ENCODE measurements around the gene KLRB1. TPM values are rescaled to one million over a fixed set of nuclear protein-coding genes. Genes with fewer than 3 reads are reported as not detected.
"Not testable (repeated sequence)": the region's sequence is repeated elsewhere in the genome, so short reads cannot be mapped to it uniquely, and the experiment has no call there.

The KLRB1 gene
- total and polyA plus RNA-seq, 2 experiments from 2014 or later = not detected

- Histone ChIP-seq H3F3A (ENCODE audit: insufficient read depth) (no peaks in the 10 kb centered on the region), H3K27me3 (replicated peaks; ENCODE audit: insufficient read depth) (0 out of 2 replicates have a peak, but pooled peaks cover 7% of the 10 kb centered on the region), H3K9me3 (ENCODE audit: low read depth) (no peaks in the 10 kb centered on the region), H3K4me3 (no peak overlapping the region), H4K20me1 (ENCODE audit: insufficient read depth) (no peaks in the 10 kb centered on the region), H3K27ac (no peak overlapping the region), H3K4me2 (ENCODE audit: unreplicated experiment) (no peak overlapping the region), H3K36me3 (ENCODE audit: low read depth) (no peaks in the 10 kb centered on the region), H3K79me2 (ENCODE audit: insufficient read depth) (no peaks in the 10 kb centered on the region), H2AFZ (no peak overlapping the region), H3K9ac (no peak overlapping the region), H3K4me1 (ENCODE audit: insufficient read depth) (no peaks in the 10 kb centered on the region), H3K9me2 (ENCODE audit: insufficient read depth) (no peaks in the 10 kb centered on the region)
- WGBS, 2 experiments (ENCODE audit: low coverage in 1 of 2, low lambda C conversion rate in 2 of 2, missing lambda C conversion rate in 2 of 2) = 51 to 57% methylated on average over 6 of the region's 6 CpGs
- in situ Hi-C loops (cut with MboI) = no loop called here
- TF ChIP-seq EZH2phosphoT487 (IDR thresholded peaks at IDR 0.05; ENCODE audit: insufficient read depth, low read depth) = no peak
- TF ChIP-seq EZH2 (IDR thresholded peaks at IDR 0.05; ENCODE audit: insufficient read depth, poor library complexity, severe bottlenecking) = no peak
- DNase-seq = no peak
Observed at GRCh38 chr12:9617124-9617523, 9.4 kb upstream of the KLRB1 start.

- Histone ChIP-seq H3K9me2 (ENCODE audit: insufficient read depth) (no peaks in the 10 kb centered on the region), H3K27ac (no peak overlapping the region), H3K36me3 (ENCODE audit: low read depth) (no peaks in the 10 kb centered on the region), H2AFZ (no peak overlapping the region), H3K9me3 (ENCODE audit: low read depth) (no peaks in the 10 kb centered on the region), H3K9ac (no peak overlapping the region), H3K4me2 (ENCODE audit: unreplicated experiment) (no peak overlapping the region), H4K20me1 (ENCODE audit: insufficient read depth) (no peaks in the 10 kb centered on the region), H3F3A (ENCODE audit: insufficient read depth) (no peaks in the 10 kb centered on the region), H3K4me1 (ENCODE audit: insufficient read depth) (no peaks in the 10 kb centered on the region), H3K79me2 (ENCODE audit: insufficient read depth) (no peaks in the 10 kb centered on the region), H3K27me3 (replicated peaks; ENCODE audit: insufficient read depth) (0 out of 2 replicates have a peak, but pooled peaks cover 7% of the 10 kb centered on the region), H3K4me3 (no peak overlapping the region)
- DNase-seq = no peak
- in situ Hi-C loops (cut with MboI) = no loop called here
- 41 to 42% methylated on average over 5 of the region's 5 CpGs for WGBS, 2 experiments (ENCODE audit: low coverage in 1 of 2, low lambda C conversion rate in 2 of 2, missing lambda C conversion rate in 2 of 2)
- TF ChIP-seq EZH2 (IDR thresholded peaks at IDR 0.05; ENCODE audit: insufficient read depth, poor library complexity, severe bottlenecking) (no peak), EZH2phosphoT487 (IDR thresholded peaks at IDR 0.05; ENCODE audit: insufficient read depth, low read depth) (no peak)
Observed at GRCh38 chr12:9615420-9616136, 7.9 kb upstream of the KLRB1 start.

- 44 to 55% methylated on average over 5 of the region's 5 CpGs for WGBS, 2 experiments (ENCODE audit: low coverage in 1 of 2, low lambda C conversion rate in 2 of 2, missing lambda C conversion rate in 2 of 2)
- in situ Hi-C loops (cut with MboI); H3K27ac ChIP-seq: not testable (repeated sequence)
Observed at GRCh38 chr12:9610606-9611005, 2.9 kb upstream of the KLRB1 start.

GRCh38 chr12:9606736-9607372 is 862 bp downstream of the KLRB1 start:
- no peak overlapping the region for H2AFZ ChIP-seq
- no peaks in the 10 kb centered on the region for H4K20me1 ChIP-seq (ENCODE audit: insufficient read depth)
- no peaks in the 10 kb centered on the region for H3K36me3 ChIP-seq (ENCODE audit: low read depth)
- in situ Hi-C loops (cut with MboI) = no loop called here
- no peaks in the 10 kb centered on the region for H3K27me3 ChIP-seq (replicated peaks; ENCODE audit: insufficient read depth)
- WGBS, 2 experiments (ENCODE audit: low coverage in 1 of 2, low lambda C conversion rate in 2 of 2, missing lambda C conversion rate in 2 of 2) = 27 to 36% methylated on average over 4 of the region's 4 CpGs
- H3K79me2 ChIP-seq (ENCODE audit: insufficient read depth) = no peaks in the 10 kb centered on the region
- TF ChIP-seq EZH2phosphoT487 (IDR thresholded peaks at IDR 0.05; ENCODE audit: insufficient read depth, low read depth) (no peak), EZH2 (IDR thresholded peaks at IDR 0.05; ENCODE audit: insufficient read depth, poor library complexity, severe bottlenecking) (no peak)
- H3K4me1 ChIP-seq (ENCODE audit: insufficient read depth) = no peaks in the 10 kb centered on the region
- no peaks in the 10 kb centered on the region for H3K9me3 ChIP-seq (ENCODE audit: low read depth)
- H3K4me3 ChIP-seq = no peak overlapping the region
- H3K9me2 ChIP-seq (ENCODE audit: insufficient read depth) = no peaks in the 10 kb centered on the region
- no peak overlapping the region for H3K4me2 ChIP-seq (ENCODE audit: unreplicated experiment)
- no peak overlapping the region for H3K9ac ChIP-seq
- H3F3A ChIP-seq (ENCODE audit: insufficient read depth) = no peaks in the 10 kb centered on the region
- no peak overlapping the region for H3K27ac ChIP-seq
- DNase-seq = no peak

More at GRCh38 chr12:9610606-9611005, 2.9 kb upstream of the KLRB1 start:
- not testable (repeated sequence) for H2AFZ ChIP-seq; H4K20me1 ChIP-seq (ENCODE audit: insufficient read depth); H3K9me2 ChIP-seq (ENCODE audit: insufficient read depth); H3K27me3 ChIP-seq (replicated peaks; ENCODE audit: insufficient read depth); H3K4me1 ChIP-seq (ENCODE audit: insufficient read depth); H3F3A ChIP-seq (ENCODE audit: insufficient read depth); H3K4me2 ChIP-seq (ENCODE audit: unreplicated experiment); H3K79me2 ChIP-seq (ENCODE audit: insufficient read depth); H3K9me3 ChIP-seq (ENCODE audit: low read depth); H3K36me3 ChIP-seq (ENCODE audit: low read depth); H3K4me3 ChIP-seq; DNase-seq; H3K9ac ChIP-seq
